SK-MEL-5 (cell line): ENCODE data around the gene NXN. TPM values are rescaled to one million over a fixed set of nuclear protein-coding genes. Genes with fewer than 3 reads are reported as not detected.
"Not testable (repeated sequence)": the region's sequence is repeated elsewhere in the genome, so short reads cannot be mapped to it uniquely, and the experiment has no call there.

Source experiments
- DNase-seq: peaks from one replicate; pipeline ENCODE4 v3.0.0-alpha.2; 2016; ENCODE audit warnings: low read depth, low spot score
- in situ Hi-C: cut with HindIII; loops from 2 replicates; pipeline ENCODE4 v1.10.0; 2016; ENCODE audit warnings: low sequenced_read_pairs, high pct_unique_total_duplicates, low pct_unique_long_range_greater_than_20kb
- total RNA-seq: library from RNA; depleted of rRNA; stranded (reverse); fragments of >200 nt; shearing (Covaris generic); gene quantifications from 2 replicates; pipeline ENCODE4 v1.2.3, GENCODE V29; 2014

The NXN gene
- total RNA-seq, 1 experiment from 2014 or later, result 12.4 TPM

- DNase-seq, result no peak
- in situ Hi-C loops, result no loop called here
These were observed 132.4 kb downstream of the NXN start for GRCh38 chr17:846901-847843.

GRCh38 chr17:841313-841712 lies 138.3 kb downstream of the NXN start:
- DNase-seq, result no peak
- in situ Hi-C loops, result no loop called here

- in situ Hi-C loops, result no loop called here
- no peak for DNase-seq
These were observed 141.1 kb downstream of the NXN start for GRCh38 chr17:838486-838885.

- in situ Hi-C loops, result no loop called here
- DNase-seq, result no peak
These were observed 143.4 kb downstream of the NXN start for GRCh38 chr17:836151-836550.

- in situ Hi-C loops, DNase-seq: not testable (repeated sequence)
These were observed 143.9 kb downstream of the NXN start for GRCh38 chr17:835721-836120.

GRCh38 chr17:835263-835662 lies 144.3 kb downstream of the NXN start:
- DNase-seq, result no peak

GRCh38 chr17:834136-834535 lies 145.4 kb downstream of the NXN start:
- no peak for DNase-seq
- in situ Hi-C loops, result no loop called here

More at GRCh38 chr17:835263-835662, 144.3 kb downstream of the NXN start:
- in situ Hi-C loops, result no loop called here

- DNase-seq, result no peak
- in situ Hi-C loops, result no loop called here
These were observed 148.6 kb downstream of the NXN start for GRCh38 chr17:830950-831349.

GRCh38 chr17:830381-830780 lies 149.2 kb downstream of the NXN start:
- no peak for DNase-seq
- in situ Hi-C loops, result no loop called here

GRCh38 chr17:829614-830013 lies 150.0 kb downstream of the NXN start:
- DNase-seq, in situ Hi-C loops: not testable (repeated sequence)

GRCh38 chr17:828761-829160 lies 150.8 kb downstream of the NXN start:
- in situ Hi-C loops, result no loop called here

GRCh38 chr17:826778-827177 lies 152.8 kb downstream of the NXN start:
- in situ Hi-C loops, result no loop called here
- no peak for DNase-seq

More at GRCh38 chr17:828761-829160, 150.8 kb downstream of the NXN start:
- no peak for DNase-seq

- in situ Hi-C loops, result no loop called here
- DNase-seq, result no peak
These were observed 154.4 kb downstream of the NXN start for GRCh38 chr17:825216-825615.

- in situ Hi-C loops, result no loop called here
- DNase-seq, result no peak
These were observed 155.2 kb downstream of the NXN start for GRCh38 chr17:824378-824777.

- in situ Hi-C loops, result no loop called here
- DNase-seq, result no peak
These were observed 156.1 kb downstream of the NXN start for GRCh38 chr17:823501-823902.

GRCh38 chr17:819251-819650 lies 160.3 kb downstream of the NXN start:
- in situ Hi-C loops, result no loop called here
- no peak for DNase-seq

- in situ Hi-C loops, result no loop called here
- no peak for DNase-seq
These were observed 165.2 kb downstream of the NXN start for GRCh38 chr17:814371-814770.

GRCh38 chr17:812638-813204 lies 166.9 kb downstream of the NXN start:
- DNase-seq, result no peak
- in situ Hi-C loops, result no loop called here
